Measurements from ENCODE around the gene SLC35B4. TPM values are rescaled to one million over a fixed set of nuclear protein-coding genes. Genes with fewer than 3 reads are reported as not detected.

Gene SLC35B4
- total RNA-seq, 2 donors from 2014 or later, result 11.9 to 16.8 TPM

- no peaks in the 10 kb centered on the region for H3K4me1 Mint-ChIP-seq
These were observed 26.4 kb downstream of the SLC35B4 start for GRCh38 chr7:134290286-134290685.

DNA sequence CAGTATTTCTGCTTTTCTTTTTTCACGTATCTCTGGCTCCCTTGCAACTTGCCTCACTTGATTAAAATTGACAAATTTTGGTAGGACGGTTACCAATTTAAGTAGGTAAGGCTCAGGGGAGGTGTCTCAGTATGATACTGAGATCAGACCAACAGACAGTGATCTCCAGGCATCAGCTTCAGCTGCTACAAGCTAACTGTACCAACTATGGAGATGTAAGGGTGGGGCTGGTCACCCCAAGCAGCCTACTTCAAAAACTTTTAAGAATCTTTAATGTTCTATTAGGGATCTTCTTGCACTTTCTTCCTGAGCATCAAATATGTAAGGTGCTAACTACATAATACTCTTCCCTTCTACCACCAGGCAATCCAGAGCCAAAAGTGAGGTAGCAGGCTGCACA, 26.9 kb downstream of the SLC35B4 start:
- Mint-ChIP-seq H3K36me3 (ENCODE audit: low read depth) (peaks cover 10% of the 10 kb centered on the region), H3K9me3 (no peaks in the 10 kb centered on the region), H3K4me3 (no peak overlapping the region)

More at GRCh38 chr7:134290286-134290685, 26.4 kb downstream of the SLC35B4 start:
- peaks cover 2% of the 10 kb centered on the region for H3K27me3 Mint-ChIP-seq
- no peak overlapping the region for H3K4me3 Mint-ChIP-seq
- no peaks in the 10 kb centered on the region for H3K9me3 Mint-ChIP-seq
- no peak for ATAC-seq (replicated peaks)
- no peak overlapping the region for H3K27ac Mint-ChIP-seq
- H3K36me3 Mint-ChIP-seq (ENCODE audit: low read depth), result peaks cover 14% of the 10 kb centered on the region

DNA sequence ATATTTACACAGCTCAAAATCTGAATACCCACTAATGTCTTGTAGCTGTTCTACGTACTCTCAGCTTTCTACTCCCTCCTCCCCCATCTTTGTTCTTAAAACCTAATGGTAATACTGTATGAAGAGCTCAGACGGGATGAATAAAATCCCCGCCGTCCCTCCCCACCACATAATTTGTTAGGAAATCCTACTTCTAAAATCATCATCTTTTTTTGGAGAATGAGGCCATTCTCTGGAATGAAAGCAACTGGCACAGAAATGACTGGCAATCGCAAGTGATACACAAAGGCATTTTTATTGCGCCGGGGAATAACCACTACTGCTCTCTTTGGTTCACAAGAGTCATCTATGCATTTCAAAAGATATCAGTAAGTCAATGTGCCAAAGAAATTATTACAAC, 27.3 kb downstream of the SLC35B4 start:
- Mint-ChIP-seq H3K4me1 (no peaks in the 10 kb centered on the region), H3K9me3 (no peaks in the 10 kb centered on the region), H3K27ac (no peak overlapping the region), H3K36me3 (ENCODE audit: low read depth) (peaks cover 6% of the 10 kb centered on the region), H3K4me3 (no peak overlapping the region), H3K27me3 (peaks cover 6% of the 10 kb centered on the region)
- no peak for ATAC-seq (replicated peaks)

More for the DNA sequence above, 26.9 kb downstream of the SLC35B4 start:
- peaks cover 6% of the 10 kb centered on the region for H3K27me3 Mint-ChIP-seq
- no peaks in the 10 kb centered on the region for H3K4me1 Mint-ChIP-seq
- H3K27ac Mint-ChIP-seq, result no peak overlapping the region
- no peak for ATAC-seq (replicated peaks)

GRCh38 chr7:134287916-134288659, 28.6 kb downstream of the SLC35B4 start:
- no peaks in the 10 kb centered on the region for H3K4me1 Mint-ChIP-seq
- ATAC-seq (replicated peaks), result no peak
- H3K27me3 Mint-ChIP-seq, result peaks cover 10% of the 10 kb centered on the region

DNA sequence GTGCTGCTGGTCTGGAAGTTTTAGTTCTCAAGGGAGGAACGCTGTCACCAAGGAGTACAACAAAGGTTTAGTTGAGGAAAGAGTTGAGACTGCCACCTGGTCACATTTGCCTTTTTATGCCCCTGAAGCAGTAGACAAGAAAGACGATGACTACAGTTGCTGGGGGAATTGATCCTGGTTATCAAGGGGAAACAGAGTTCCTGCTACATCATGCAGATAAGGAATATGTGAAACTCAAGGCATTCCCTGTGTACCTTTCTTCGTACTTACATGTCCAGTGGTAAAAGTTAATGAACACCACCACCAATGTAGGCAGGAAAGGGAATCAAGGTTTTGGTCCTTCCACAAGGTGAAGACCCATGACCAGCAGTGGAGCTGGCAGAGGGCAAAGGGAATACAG, 31.8 kb downstream of the SLC35B4 start:
- Mint-ChIP-seq H3K36me3 (ENCODE audit: low read depth) (no peaks in the 10 kb centered on the region), H3K9me3 (peaks cover 3% of the 10 kb centered on the region), H3K27ac (no peak overlapping the region), H3K4me3 (no peak overlapping the region), H3K4me1 (no peaks in the 10 kb centered on the region), H3K27me3 (peaks cover 19% of the 10 kb centered on the region)
- no peak for ATAC-seq (replicated peaks)

More at GRCh38 chr7:134287916-134288659, 28.6 kb downstream of the SLC35B4 start:
- Mint-ChIP-seq H3K4me3 (no peak overlapping the region), H3K27ac (no peak overlapping the region), H3K36me3 (ENCODE audit: low read depth) (no peaks in the 10 kb centered on the region), H3K9me3 (peaks cover 3% of the 10 kb centered on the region)

DNA sequence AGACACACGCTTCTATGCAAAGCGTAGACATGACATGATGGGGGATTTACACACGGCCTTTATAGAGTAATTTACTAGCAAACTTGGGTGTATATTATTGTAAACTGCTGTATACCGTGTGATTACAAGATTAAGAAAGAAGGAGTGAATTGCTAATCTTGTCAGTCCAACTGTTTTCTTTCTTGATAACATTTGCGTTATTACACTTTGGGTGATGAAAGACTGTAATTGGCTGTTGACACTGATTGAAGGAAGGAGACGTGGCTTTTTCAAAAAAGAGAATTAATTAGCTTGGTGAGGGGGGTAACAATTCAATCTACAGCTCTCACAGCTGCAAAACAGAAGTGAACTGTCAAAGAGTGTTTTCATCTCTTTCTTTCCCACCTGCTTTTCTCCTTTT, 32.7 kb downstream of the SLC35B4 start:
- H3K27me3 Mint-ChIP-seq, result peaks cover 24% of the 10 kb centered on the region
- no peaks in the 10 kb centered on the region for H3K36me3 Mint-ChIP-seq (ENCODE audit: low read depth)
- H3K4me1 Mint-ChIP-seq, result no peaks in the 10 kb centered on the region
- H3K9me3 Mint-ChIP-seq, result peaks cover 3% of the 10 kb centered on the region
- no peak overlapping the region for H3K27ac Mint-ChIP-seq
- no peak overlapping the region for H3K4me3 Mint-ChIP-seq
- ATAC-seq (replicated peaks), result no peak

DNA sequence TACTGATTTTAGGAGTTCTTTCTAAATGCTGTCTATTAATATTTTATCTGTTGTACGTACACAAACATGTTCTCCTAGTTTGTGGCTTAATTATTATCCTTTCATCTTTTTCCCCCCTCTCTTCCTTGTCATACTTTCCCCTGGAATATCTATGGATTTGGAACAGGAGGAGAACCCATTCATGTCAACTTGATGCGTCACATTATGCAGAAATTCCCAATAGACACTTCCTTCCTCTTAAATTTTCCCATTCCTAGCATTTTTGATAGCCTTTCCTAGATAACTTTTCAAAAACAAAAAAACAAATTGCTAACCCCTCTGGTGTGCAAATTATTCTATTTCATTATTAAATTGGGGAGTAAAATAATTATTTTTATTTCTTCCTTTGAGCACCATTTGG, 36.2 kb downstream of the SLC35B4 start:
- Mint-ChIP-seq H3K4me1 (no peaks in the 10 kb centered on the region), H3K4me3 (no peak overlapping the region), H3K9me3 (peaks cover 3% of the 10 kb centered on the region), H3K27ac (no peak overlapping the region), H3K36me3 (ENCODE audit: low read depth) (no peaks in the 10 kb centered on the region), H3K27me3 (peaks cover 33% of the 10 kb centered on the region)
- no peak for ATAC-seq (replicated peaks)

DNA sequence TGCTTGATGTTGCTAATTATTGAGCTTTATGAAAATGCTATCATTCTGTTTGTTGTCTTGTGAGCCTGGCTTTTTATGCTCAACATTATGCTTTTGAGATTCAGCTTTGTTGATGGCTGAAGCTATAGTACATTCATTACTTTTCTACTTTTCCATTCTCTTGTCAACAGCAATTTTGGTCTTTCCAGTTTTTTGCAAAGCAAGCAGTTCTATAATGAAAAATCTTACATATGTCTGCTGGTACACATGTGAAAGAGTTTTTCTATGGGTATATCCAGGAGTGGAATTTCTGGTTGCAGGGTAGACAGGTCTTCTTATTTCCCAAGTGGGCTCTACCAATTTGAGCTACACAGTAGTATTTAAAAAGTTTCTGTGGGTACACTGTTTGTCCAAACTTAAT, 36.8 kb downstream of the SLC35B4 start:
- H3K4me3 Mint-ChIP-seq, result no peak overlapping the region
- H3K9me3 Mint-ChIP-seq, result peaks cover 3% of the 10 kb centered on the region
- no peaks in the 10 kb centered on the region for H3K4me1 Mint-ChIP-seq
- ATAC-seq (replicated peaks), result no peak
- no peaks in the 10 kb centered on the region for H3K36me3 Mint-ChIP-seq (ENCODE audit: low read depth)
- H3K27ac Mint-ChIP-seq, result no peak overlapping the region
- peaks cover 27% of the 10 kb centered on the region for H3K27me3 Mint-ChIP-seq

DNA sequence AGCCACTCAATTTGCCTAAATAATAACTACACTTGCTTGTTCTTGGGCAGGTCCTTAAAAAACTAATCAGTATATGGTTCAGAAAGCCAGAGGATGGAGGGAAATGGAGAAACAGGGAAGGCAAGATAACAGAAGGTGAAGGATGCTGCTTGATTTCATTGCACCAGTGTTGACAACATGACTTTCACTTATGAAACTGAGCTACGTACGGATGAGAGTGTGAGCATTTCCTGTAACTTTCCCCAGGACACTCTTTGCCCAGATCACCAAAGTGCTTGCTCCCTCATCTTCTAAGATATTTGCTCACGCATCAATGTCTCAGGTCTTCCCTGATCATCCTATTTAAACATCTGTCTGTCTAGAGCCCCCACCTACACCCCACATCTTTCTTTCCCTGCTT, 37.4 kb downstream of the SLC35B4 start:
- no peak for ATAC-seq (replicated peaks)
- H3K36me3 Mint-ChIP-seq (ENCODE audit: low read depth), result no peaks in the 10 kb centered on the region
- H3K9me3 Mint-ChIP-seq, result peaks cover 3% of the 10 kb centered on the region
- no peak overlapping the region for H3K4me3 Mint-ChIP-seq
- H3K27ac Mint-ChIP-seq, result no peak overlapping the region
- no peaks in the 10 kb centered on the region for H3K4me1 Mint-ChIP-seq
- peaks cover 27% of the 10 kb centered on the region for H3K27me3 Mint-ChIP-seq

- Mint-ChIP-seq H3K9me3 (no peaks in the 10 kb centered on the region), H3K27me3 (peaks cover 23% of the 10 kb centered on the region), H3K4me1 (no peaks in the 10 kb centered on the region), H3K36me3 (ENCODE audit: low read depth) (no peaks in the 10 kb centered on the region), H3K27ac (no peak overlapping the region), H3K4me3 (no peak overlapping the region)
- no peak for ATAC-seq (replicated peaks)
These were observed 38.1 kb downstream of the SLC35B4 start for GRCh38 chr7:134278502-134279153.

- Mint-ChIP-seq H3K4me1 (no peaks in the 10 kb centered on the region), H3K27me3 (peaks cover 21% of the 10 kb centered on the region), H3K36me3 (ENCODE audit: low read depth) (no peaks in the 10 kb centered on the region), H3K9me3 (peaks cover under 1% of the 10 kb centered on the region), H3K27ac (no peak overlapping the region), H3K4me3 (no peak overlapping the region)
- ATAC-seq (replicated peaks), result no peak
These were observed 39.8 kb downstream of the SLC35B4 start for GRCh38 chr7:134276951-134277350.

- H3K9me3 Mint-ChIP-seq, result no peaks in the 10 kb centered on the region
- no peak for ATAC-seq (replicated peaks)
- no peaks in the 10 kb centered on the region for H3K4me1 Mint-ChIP-seq
- H3K36me3 Mint-ChIP-seq (ENCODE audit: low read depth), result no peaks in the 10 kb centered on the region
- no peak overlapping the region for H3K27ac Mint-ChIP-seq
- H3K27me3 Mint-ChIP-seq, result peaks cover 7% of the 10 kb centered on the region
- no peak overlapping the region for H3K4me3 Mint-ChIP-seq
These were observed 54.4 kb downstream of the SLC35B4 start for GRCh38 chr7:134262322-134262721.

DNA sequence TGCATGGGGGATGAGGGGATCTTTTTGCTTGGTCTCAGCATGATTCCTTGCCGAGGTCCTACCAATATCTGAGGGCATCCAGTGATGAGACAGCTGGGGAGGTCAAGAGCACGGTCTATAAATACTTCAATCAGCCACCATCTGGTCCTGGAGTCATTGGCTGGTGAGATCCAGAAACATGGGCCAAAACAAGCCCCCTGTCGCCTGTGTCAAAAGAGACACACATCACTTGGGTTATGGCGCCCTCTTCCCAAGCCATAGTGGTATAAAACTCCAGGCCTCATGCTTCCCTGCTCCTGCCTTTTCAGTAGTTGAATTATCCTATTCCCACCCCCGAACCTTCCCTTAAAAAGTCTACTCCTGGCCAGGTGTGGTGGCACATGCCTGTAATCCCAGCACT, 60.9 kb downstream of the SLC35B4 start:
- Mint-ChIP-seq H3K27ac (no peak overlapping the region), H3K9me3 (no peaks in the 10 kb centered on the region), H3K4me1 (no peaks in the 10 kb centered on the region), H3K36me3 (ENCODE audit: low read depth) (no peaks in the 10 kb centered on the region), H3K27me3 (no peaks in the 10 kb centered on the region), H3K4me3 (no peak overlapping the region)
- ATAC-seq (replicated peaks), result no peak

DNA sequence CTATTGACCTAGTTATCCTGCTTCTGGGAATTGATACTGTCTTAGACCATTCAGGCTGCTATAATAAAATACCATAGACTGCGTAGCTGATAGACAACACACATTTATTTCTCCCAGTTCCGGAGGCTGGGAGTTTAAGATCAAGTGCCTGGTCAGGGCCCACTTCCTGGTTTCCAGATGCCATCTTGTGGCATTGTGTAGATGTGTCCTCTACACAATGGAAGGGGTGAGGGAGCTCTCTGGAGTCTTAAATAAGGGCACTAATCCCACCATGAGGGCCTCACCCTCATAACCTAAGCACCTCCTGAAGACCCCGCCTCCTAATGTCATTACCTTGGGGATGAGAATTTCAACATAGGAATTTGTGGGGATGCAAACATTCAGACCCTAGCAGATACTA, 62.4 kb downstream of the SLC35B4 start:
- Mint-ChIP-seq H3K27me3 (peaks cover 5% of the 10 kb centered on the region), H3K9me3 (no peaks in the 10 kb centered on the region)
- ATAC-seq (replicated peaks), result no peak

DNA sequence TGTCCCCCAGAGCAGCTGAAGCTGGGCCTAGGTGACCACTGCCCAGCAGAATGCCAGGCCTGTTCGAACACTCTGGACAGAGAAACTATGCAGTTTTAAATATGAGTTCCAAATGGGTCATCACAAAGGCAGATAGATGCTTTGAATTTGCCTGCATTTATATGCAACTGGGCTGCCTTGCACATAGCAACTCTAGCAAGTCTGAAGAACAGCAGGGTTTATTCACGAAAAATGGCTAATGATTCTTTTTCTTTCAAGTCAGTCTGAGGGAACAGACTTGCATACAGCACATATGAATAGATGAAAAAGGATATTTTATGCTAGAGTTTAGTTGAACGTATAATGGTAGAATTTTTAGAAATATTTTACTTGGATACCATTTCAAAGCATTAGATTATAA, 68.5 kb downstream of the SLC35B4 start:
- Mint-ChIP-seq H3K9me3 (no peaks in the 10 kb centered on the region), H3K27ac (no peak overlapping the region), H3K4me1 (no peaks in the 10 kb centered on the region), H3K27me3 (peaks cover 11% of the 10 kb centered on the region), H3K36me3 (ENCODE audit: low read depth) (no peaks in the 10 kb centered on the region), H3K4me3 (no peak overlapping the region)
- ATAC-seq (replicated peaks), result no peak

More for the DNA sequence above, 62.4 kb downstream of the SLC35B4 start:
- Mint-ChIP-seq H3K27ac (no peak overlapping the region), H3K4me1 (no peaks in the 10 kb centered on the region), H3K4me3 (no peak overlapping the region), H3K36me3 (ENCODE audit: low read depth) (no peaks in the 10 kb centered on the region)
